ENCODE results near the gene JPH2. TPM values are rescaled to one million over a fixed set of nuclear protein-coding genes. Genes with fewer than 3 reads are reported as not detected.

The JPH2 gene
- total RNA-seq, 2 experiments from 2014 or later: 0.12 to 0.14 TPM

DNA sequence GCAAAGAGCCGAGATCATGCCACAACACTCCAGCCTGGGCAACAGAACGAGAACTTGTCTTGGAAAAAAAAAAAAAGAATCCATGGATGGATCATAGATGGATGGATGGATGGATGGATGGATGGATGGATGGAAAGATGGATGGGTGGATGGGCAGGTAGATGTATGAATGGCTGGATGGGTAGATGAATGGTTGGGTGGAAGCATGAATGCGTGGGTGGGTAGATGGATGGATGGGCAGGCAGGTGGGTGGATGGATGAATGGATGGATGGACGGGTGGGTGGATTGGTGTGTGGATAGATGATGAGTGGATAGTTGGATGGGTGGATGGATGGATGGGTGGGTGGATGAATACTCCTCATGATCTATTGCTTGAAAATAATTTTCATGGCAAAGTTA is 1.4 kb downstream of the JPH2 start:
- Mint-ChIP-seq H3K27me3 (peaks cover 44% of the 10 kb centered on the region), H3K36me3 (no peaks in the 10 kb centered on the region), H3K4me1 (peaks cover 8% of the 10 kb centered on the region), H3K27ac (no peak overlapping the region), H3K4me3 (no peak overlapping the region), H3K9me3 (no peaks in the 10 kb centered on the region)
- no peak for DNase-seq

GRCh38 chr20:44183282-44183681 is 3.7 kb downstream of the JPH2 start:
- peaks cover 39% of the 10 kb centered on the region for H3K27me3 Mint-ChIP-seq
- peaks cover 8% of the 10 kb centered on the region for H3K4me1 Mint-ChIP-seq
- no peak overlapping the region for H3K4me3 Mint-ChIP-seq
- no peaks in the 10 kb centered on the region for H3K36me3 Mint-ChIP-seq
- H3K27ac Mint-ChIP-seq: no peak overlapping the region
- H3K9me3 Mint-ChIP-seq: no peaks in the 10 kb centered on the region
- DNase-seq: no peak

DNA sequence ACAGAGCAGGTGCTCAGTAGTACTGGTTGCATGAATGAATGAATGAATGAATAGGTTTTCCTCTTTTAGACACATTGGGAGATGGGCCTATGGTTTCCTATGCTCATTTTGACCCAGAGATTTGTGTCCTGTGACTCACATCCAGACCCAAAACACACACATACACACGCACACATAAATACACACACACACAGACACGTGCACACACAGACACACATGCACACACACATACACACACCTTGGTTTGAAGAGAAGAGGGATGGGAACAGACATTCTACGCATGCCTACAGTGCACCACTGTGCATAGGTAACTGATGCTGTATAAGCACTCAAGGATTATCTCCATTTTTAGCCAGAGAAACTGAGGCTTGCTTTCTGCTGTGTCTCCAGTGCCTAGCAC is 4.1 kb downstream of the JPH2 start:
- H3K4me3 Mint-ChIP-seq: no peak overlapping the region
- peaks cover 35% of the 10 kb centered on the region for H3K27me3 Mint-ChIP-seq

DNA sequence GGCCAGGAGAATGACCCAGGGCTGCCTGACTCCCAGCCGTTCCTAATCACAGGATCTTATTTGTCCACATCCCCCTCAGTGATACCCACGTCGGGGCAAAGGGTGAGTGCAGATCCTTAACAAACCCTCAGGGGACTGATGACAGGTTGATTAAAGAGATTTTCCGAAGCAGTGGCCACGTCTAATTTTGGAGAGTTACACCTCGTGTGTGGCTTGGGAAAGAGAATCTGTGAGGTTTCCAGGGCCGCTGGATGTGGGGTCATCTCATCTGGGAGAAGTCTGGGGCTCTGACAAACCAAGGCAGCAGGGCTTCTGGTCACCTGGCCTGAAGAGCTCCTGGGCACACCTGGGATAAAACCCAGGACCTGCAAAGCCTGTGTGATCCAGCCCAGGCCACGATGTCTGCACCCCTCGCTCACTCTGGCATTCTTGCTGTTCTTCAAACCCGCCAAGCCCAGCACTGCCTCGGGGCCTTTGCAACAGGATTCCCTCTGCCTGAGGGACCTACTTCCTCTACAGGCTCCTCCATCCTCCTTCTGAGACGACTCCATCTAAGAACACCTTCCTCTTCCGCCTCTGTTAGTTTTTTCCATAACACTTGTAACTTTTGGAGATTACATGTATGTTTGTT is 4.7 kb downstream of the JPH2 start:
- Mint-ChIP-seq H3K4me3 (no peak overlapping the region), H3K27me3 (peaks cover 30% of the 10 kb centered on the region), H3K27ac (no peak overlapping the region), H3K9me3 (no peaks in the 10 kb centered on the region), H3K36me3 (no peaks in the 10 kb centered on the region), H3K4me1 (peaks cover 4% of the 10 kb centered on the region)
- DNase-seq: no peak

More for the DNA sequence above, 4.1 kb downstream of the JPH2 start:
- no peaks in the 10 kb centered on the region for H3K9me3 Mint-ChIP-seq
- no peaks in the 10 kb centered on the region for H3K36me3 Mint-ChIP-seq
- no peak for DNase-seq
- no peak overlapping the region for H3K27ac Mint-ChIP-seq
- H3K4me1 Mint-ChIP-seq: peaks cover 8% of the 10 kb centered on the region

DNA sequence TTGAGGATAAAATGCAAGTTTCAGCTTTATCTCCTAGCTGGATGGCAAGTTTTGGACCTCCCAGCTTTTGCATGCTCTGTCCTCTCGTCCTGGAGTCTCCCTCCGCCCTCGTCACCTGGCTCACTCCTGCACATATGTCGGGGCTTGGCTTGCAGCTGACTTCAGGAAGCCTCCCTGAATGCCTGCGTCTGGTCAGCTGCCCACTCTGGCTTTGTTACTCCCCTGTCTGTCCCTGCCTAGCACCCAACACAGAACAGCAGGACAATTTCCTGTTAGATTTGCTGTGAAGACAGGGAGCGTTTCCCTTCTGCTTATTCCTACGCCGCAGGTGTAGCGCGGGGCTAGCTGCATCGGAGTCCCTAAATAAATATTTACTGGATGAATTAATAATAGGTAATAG is 5.4 kb downstream of the JPH2 start:
- peaks cover 26% of the 10 kb centered on the region for H3K27me3 Mint-ChIP-seq
- no peak overlapping the region for H3K27ac Mint-ChIP-seq
- H3K36me3 Mint-ChIP-seq: no peaks in the 10 kb centered on the region
- DNase-seq: no peak
- H3K4me1 Mint-ChIP-seq: peaks cover under 1% of the 10 kb centered on the region
- H3K4me3 Mint-ChIP-seq: no peak overlapping the region
- H3K9me3 Mint-ChIP-seq: no peaks in the 10 kb centered on the region

DNA sequence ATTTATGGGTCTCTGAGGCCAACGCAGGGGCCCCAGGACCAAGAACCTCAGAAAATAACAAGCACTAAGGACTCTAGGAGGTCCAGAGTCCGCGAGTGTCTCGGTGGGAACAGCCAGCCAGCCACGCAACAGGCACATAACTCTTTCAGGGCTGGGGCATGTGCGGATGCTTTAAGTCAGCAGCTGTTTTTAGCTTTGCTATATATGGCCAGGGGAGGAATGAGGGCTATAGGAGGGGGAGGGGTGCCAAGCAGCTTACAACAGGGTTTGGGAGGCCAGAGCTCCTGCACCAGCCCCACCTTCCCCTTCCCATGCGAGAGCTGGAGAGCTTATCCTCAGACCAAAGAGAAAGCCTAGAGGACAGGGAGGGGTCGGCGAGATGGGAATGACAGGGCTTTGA is 6.2 kb downstream of the JPH2 start:
- H3K4me1 Mint-ChIP-seq: no peaks in the 10 kb centered on the region
- no peak overlapping the region for H3K4me3 Mint-ChIP-seq
- H3K27me3 Mint-ChIP-seq: peaks cover 19% of the 10 kb centered on the region
- H3K27ac Mint-ChIP-seq: no peak overlapping the region
- no peak for DNase-seq
- H3K36me3 Mint-ChIP-seq: no peaks in the 10 kb centered on the region
- H3K9me3 Mint-ChIP-seq: no peaks in the 10 kb centered on the region

DNA sequence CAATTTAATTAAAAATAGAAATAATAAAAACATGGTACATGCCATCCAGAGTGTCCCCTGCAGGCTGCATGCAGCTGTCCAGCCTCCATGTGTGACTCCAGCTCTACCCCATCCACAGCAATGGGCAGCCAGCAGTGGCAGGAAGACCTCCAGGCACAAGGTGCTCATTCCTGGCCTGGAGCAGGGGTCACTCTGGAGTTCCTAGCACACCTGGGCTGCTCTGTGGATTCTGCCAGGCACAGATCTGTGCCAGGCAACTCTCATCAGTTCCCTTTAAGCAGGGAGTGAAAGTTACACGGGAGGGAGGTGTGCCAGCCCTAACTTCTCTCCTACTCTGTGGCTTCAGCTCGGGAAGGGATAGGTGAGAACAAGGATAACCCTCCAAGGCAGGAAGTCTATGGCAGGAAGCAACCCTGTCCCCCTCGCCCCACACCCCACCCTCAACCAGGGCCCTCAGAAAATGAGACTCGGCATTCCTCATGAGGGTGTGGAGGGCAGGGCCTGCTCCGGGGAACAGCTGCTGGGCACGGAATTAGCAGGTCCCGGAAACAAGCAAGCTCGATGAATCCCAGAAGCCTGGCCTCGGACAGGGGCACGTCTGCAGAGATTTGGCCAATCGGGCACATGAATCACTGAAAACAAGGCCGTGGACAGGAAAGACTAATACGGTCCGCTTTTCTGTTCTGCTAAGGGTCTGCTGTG is 10.0 kb downstream of the JPH2 start:
- Mint-ChIP-seq H3K27ac (no peak overlapping the region), H3K4me3 (no peak overlapping the region), H3K4me1 (no peaks in the 10 kb centered on the region), H3K27me3 (peaks cover 20% of the 10 kb centered on the region), H3K36me3 (no peaks in the 10 kb centered on the region), H3K9me3 (no peaks in the 10 kb centered on the region)
- no peak for DNase-seq

- Mint-ChIP-seq H3K27me3 (peaks cover 25% of the 10 kb centered on the region), H3K27ac (no peak overlapping the region), H3K4me1 (peaks cover 3% of the 10 kb centered on the region), H3K9me3 (no peaks in the 10 kb centered on the region), H3K36me3 (no peaks in the 10 kb centered on the region), H3K4me3 (no peak overlapping the region)
- DNase-seq: no peak
Measured at GRCh38 chr20:44174996-44175765, 11.8 kb downstream of the JPH2 start.

GRCh38 chr20:44173846-44174245 is 13.1 kb downstream of the JPH2 start:
- H3K27ac Mint-ChIP-seq: no peak overlapping the region
- H3K4me3 Mint-ChIP-seq: no peak overlapping the region
- peaks cover 3% of the 10 kb centered on the region for H3K4me1 Mint-ChIP-seq
- peaks cover 30% of the 10 kb centered on the region for H3K27me3 Mint-ChIP-seq
- no peaks in the 10 kb centered on the region for H3K9me3 Mint-ChIP-seq
- DNase-seq: no peak
- H3K36me3 Mint-ChIP-seq: no peaks in the 10 kb centered on the region

- Mint-ChIP-seq H3K27ac (no peak overlapping the region), H3K4me3 (no peak overlapping the region), H3K27me3 (peaks cover 34% of the 10 kb centered on the region), H3K36me3 (no peaks in the 10 kb centered on the region), H3K9me3 (no peaks in the 10 kb centered on the region), H3K4me1 (peaks cover 3% of the 10 kb centered on the region)
- DNase-seq: no peak
Measured at GRCh38 chr20:44173116-44173515, 13.9 kb downstream of the JPH2 start.

- H3K4me1 Mint-ChIP-seq: peaks cover 3% of the 10 kb centered on the region
- no peak overlapping the region for H3K4me3 Mint-ChIP-seq
- H3K9me3 Mint-ChIP-seq: no peaks in the 10 kb centered on the region
- H3K27ac Mint-ChIP-seq: no peak overlapping the region
- no peaks in the 10 kb centered on the region for H3K36me3 Mint-ChIP-seq
- no peak for DNase-seq
- H3K27me3 Mint-ChIP-seq: peaks cover 34% of the 10 kb centered on the region
Measured at GRCh38 chr20:44172572-44172950, 14.4 kb downstream of the JPH2 start.

DNA sequence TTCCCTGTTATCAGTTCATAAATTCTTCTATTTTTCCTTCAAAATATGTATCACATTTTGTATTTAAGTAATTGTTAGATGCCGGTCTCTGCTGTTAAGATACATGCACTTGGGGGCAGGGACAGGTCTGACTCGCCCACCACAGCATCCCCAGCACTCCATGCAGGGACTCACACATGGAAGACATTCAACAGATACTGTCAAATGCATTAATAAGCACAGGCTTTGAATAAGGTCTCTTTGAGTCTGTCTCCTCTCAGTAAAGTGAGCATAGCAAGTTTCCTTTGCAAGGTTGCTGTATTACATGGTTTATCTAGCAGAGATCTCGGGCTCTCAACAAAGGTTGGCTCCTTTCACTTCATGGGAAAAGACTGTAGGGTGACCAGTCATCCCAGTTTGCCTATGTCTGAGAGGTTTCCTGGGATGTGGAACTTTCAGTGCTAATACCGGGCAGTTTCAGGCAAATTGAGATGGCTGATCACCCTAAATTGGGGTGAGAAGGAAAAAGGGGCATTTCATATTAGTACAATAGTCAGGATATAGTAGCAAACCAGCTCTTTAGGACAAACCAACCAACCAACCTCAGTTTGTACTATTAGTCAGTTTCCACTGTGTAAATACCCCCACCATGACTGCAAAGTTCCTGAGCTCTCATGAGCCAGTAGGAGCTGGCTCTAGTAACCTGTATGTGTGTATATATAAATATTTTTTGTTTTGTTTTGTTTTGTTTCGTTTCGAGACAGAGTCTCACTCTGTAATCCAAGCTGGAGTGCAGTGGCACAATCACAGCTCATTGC is 15.0 kb downstream of the JPH2 start:
- Mint-ChIP-seq H3K27me3 (peaks cover 36% of the 10 kb centered on the region), H3K27ac (no peak overlapping the region), H3K36me3 (no peaks in the 10 kb centered on the region), H3K4me3 (no peak overlapping the region), H3K4me1 (peaks cover 3% of the 10 kb centered on the region), H3K9me3 (no peaks in the 10 kb centered on the region)
- no peak for DNase-seq

DNA sequence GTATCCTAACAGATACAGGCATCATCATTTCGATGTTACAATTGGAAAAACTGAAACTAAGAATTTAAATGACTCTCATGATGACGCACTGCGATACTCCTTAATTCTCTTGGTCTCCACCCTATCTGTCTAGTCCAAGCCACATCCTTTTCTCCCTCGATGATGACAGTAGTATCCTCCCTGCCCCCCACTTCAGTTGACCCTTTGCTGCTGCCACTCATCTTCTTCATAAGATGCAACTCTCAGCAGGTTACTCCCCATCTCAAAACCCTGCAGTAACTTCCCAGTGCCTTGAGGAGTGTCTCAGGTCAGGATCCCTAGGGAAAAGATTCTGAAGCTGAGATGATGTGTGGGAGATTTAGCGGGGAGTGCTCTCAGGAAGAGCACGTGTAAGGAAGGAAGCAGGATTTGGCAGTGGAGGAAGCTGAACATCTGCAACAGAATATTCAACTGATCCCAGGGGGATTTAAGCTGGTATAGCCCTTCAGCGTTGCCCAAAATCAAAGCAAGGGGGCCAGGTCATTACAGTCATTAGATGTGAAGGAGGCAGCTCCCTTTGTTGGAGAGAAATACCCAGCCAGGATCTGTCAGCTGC is 16.1 kb downstream of the JPH2 start:
- no peak overlapping the region for H3K4me3 Mint-ChIP-seq
- H3K9me3 Mint-ChIP-seq: no peaks in the 10 kb centered on the region
- H3K27me3 Mint-ChIP-seq: peaks cover 38% of the 10 kb centered on the region
- DNase-seq: no peak
- H3K36me3 Mint-ChIP-seq: no peaks in the 10 kb centered on the region
- H3K27ac Mint-ChIP-seq: no peak overlapping the region
- H3K4me1 Mint-ChIP-seq: peaks cover 3% of the 10 kb centered on the region

DNA sequence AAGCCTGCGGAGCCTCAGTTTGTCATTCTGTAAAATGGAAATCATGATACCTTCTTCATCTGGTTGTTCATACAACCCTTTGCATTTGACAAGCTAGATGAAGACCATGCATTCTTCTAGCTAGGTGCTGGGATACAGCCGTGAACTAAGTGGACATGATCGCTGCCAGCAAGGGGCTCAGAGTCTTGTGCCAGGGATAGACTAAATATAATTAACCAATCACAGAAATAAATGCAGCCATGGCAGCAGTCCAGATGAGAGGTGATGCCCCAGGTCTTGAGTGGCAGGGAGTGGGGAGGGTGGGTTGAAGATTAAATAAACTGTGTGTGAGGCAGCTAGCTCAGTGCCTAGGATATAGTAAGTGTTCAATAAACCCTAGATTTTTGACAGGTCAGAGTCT is 19.3 kb downstream of the JPH2 start:
- H3K27ac Mint-ChIP-seq: no peak overlapping the region
- DNase-seq: no peak
- H3K36me3 Mint-ChIP-seq: no peaks in the 10 kb centered on the region
- H3K27me3 Mint-ChIP-seq: peaks cover 28% of the 10 kb centered on the region
- H3K9me3 Mint-ChIP-seq: no peaks in the 10 kb centered on the region
- H3K4me1 Mint-ChIP-seq: peaks cover 3% of the 10 kb centered on the region
- no peak overlapping the region for H3K4me3 Mint-ChIP-seq

DNA sequence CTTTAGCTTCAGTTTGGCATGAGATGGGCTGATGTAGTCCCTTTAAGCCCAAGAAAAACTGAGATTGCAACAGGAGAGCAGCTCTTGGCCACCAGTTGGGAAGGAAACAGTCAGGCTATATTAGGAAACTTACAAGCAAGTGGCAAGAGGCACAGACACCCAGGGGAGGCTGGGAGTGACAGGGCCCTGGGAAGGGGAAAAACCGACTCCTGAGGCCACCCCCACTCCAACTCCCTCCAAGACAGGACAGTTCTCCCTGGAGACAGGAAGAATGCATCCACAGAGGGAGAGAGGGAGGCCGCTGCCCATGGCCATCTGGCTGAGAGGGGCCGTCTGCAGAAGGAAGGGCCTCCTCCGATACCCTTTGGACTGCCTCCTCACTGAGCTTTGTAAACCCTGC is 20.5 kb downstream of the JPH2 start:
- DNase-seq: no peak
- Mint-ChIP-seq H3K9me3 (no peaks in the 10 kb centered on the region), H3K4me3 (no peak overlapping the region), H3K27me3 (peaks cover 24% of the 10 kb centered on the region), H3K36me3 (no peaks in the 10 kb centered on the region), H3K4me1 (peaks cover 3% of the 10 kb centered on the region), H3K27ac (no peak overlapping the region)
